Transverse colon (tissue), 3 donors: ENCODE results near the gene TCHH.

ENCODE experiments used
- CTCF ChIP-seq, 5 experiments: fragments of 200-600 bp in 3 of 5; fragments of 450-650 bp in 2 of 5; sonication (generic) in 3 of 5; IDR thresholded peaks; 1 replicate in 2 of 5; 2 replicates in 3 of 5; pipeline ENCODE4 v1.5.1; 2016 to 2017; ENCODE audit warnings: antibody characterized with exemption in 5 of 5, inconsistent platforms in 3 of 5, mild to moderate bottlenecking in 2 of 5, moderate library complexity in 1 of 5
- EP300 ChIP-seq: sonication (generic); formaldehyde crosslinking; IDR thresholded peaks from one replicate; pipeline ENCODE4 v1.6.1; 2017; ENCODE audit warnings: antibody characterized with exemption, low read depth
- POLR2A ChIP-seq: fragments of 450-650 bp; IDR thresholded peaks from one replicate; pipeline ENCODE4 v1.6.1; 2016; ENCODE audit warnings: antibody characterized with exemption, mild to moderate bottlenecking, moderate library complexity

- TF ChIP-seq CTCF (IDR thresholded peaks at IDR 0.05) (no peak), EP300 (no peak), POLR2A (no peak)
These were observed 6.4 kb downstream of the TCHH start for GRCh38 chr1:152108882-152109222.
